ENCODE results near the gene SOST. TPM values are rescaled to one million over a fixed set of nuclear protein-coding genes. Genes with fewer than 3 reads are reported as not detected.
"Not testable (repeated sequence)": the region's sequence is repeated elsewhere in the genome, so short reads cannot be mapped to it uniquely, and the experiment has no call there.

SOST gene
- total RNA-seq, 1 donor from 2014 or later, result 2.0 TPM

DNA sequence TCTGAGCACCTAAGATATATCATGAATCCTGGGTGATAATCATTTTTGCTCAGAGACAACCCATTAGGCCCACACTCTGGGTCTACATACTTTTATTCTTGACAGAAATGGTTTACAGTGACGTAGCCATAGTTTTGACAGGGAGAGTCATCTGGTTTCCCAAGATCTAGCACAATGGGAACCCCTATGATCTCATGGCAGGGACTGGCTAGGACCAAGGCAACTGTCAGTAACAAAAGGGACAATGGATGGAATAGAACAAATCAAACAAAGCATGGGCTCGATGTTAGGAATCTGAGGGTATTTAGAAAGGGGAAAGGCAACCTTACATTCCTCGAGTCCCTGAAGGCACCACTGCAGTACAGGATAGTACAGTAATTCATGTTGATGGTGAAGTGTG is 42.1 kb upstream of the SOST start:
- Mint-ChIP-seq H3K27ac (no peak overlapping the region), H3K27me3 (peaks cover 12% of the 10 kb centered on the region), H3K36me3 (no peaks in the 10 kb centered on the region), H3K4me1 (ENCODE audit: unreplicated experiment) (no peaks in the 10 kb centered on the region), H3K4me3 (no peak overlapping the region), H3K9me3 (no peaks in the 10 kb centered on the region)
- no peak for DNase-seq (ENCODE audit: extremely low spot score, unreplicated experiment)
- TF ChIP-seq, protein P1, sequence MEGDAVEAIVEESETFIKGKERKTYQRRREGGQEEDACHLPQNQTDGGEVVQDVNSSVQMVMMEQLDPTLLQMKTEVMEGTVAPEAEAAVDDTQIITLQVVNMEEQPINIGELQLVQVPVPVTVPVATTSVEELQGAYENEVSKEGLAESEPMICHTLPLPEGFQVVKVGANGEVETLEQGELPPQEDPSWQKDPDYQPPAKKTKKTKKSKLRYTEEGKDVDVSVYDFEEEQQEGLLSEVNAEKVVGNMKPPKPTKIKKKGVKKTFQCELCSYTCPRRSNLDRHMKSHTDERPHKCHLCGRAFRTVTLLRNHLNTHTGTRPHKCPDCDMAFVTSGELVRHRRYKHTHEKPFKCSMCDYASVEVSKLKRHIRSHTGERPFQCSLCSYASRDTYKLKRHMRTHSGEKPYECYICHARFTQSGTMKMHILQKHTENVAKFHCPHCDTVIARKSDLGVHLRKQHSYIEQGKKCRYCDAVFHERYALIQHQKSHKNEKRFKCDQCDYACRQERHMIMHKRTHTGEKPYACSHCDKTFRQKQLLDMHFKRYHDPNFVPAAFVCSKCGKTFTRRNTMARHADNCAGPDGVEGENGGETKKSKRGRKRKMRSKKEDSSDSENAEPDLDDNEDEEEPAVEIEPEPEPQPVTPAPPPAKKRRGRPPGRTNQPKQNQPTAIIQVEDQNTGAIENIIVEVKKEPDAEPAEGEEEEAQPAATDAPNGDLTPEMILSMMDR (conservative IDR thresholded peaks at IDR 0.05), result no peak

DNA sequence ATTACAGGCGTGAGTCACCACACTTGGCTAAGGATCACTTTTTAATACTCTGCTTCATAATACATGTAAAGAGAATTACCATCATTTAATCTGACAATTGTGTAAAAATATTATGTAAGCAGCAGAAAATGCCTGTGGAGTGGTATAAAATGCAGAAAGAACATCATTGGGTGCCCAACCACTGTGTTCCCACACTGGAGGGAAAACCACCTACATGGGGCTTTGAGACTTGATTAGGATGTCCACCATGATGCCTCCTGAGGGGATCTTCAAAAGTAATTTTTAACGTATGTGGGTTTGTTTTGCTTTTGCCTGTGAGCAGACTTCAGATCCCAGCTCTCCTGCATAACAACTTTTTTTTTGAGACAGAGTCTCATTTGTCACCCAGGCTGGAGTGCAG is 40.5 kb upstream of the SOST start:
- H3K27me3 Mint-ChIP-seq, result peaks cover 24% of the 10 kb centered on the region
- H3K36me3 Mint-ChIP-seq, result no peaks in the 10 kb centered on the region
- no peaks in the 10 kb centered on the region for H3K4me1 Mint-ChIP-seq (ENCODE audit: unreplicated experiment)
- no peaks in the 10 kb centered on the region for H3K9me3 Mint-ChIP-seq
- H3K27ac Mint-ChIP-seq, result no peak overlapping the region
- no peak overlapping the region for H3K4me3 Mint-ChIP-seq
- TF ChIP-seq, protein P1 (conservative IDR thresholded peaks at IDR 0.05), result no peak
- DNase-seq (ENCODE audit: extremely low spot score, unreplicated experiment), result no peak

DNA sequence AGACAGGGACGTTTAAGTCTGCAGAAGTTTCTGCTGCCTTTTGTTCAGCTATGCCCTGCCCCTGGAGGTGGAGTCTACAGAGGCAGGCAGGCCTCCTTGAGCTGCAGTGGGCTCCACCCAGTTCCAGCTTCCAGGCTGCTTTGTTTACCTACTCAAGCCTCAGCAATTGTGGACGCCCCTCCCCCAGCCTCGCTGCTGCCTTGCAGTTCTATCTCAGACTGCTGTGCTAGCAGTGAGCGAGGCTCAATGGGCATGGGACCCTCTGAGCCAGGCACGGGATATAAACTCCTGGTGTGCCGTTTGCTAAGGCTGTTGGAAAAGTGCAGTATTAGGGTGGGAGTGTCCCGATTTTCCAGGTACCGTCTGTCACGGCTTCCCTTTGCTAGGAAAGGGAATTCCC is 39.4 kb upstream of the SOST start:
- H3K9me3 Mint-ChIP-seq; H3K4me3 Mint-ChIP-seq; H3K27ac Mint-ChIP-seq; H3K4me1 Mint-ChIP-seq (ENCODE audit: unreplicated experiment); DNase-seq (ENCODE audit: extremely low spot score, unreplicated experiment); H3K36me3 Mint-ChIP-seq: not testable (repeated sequence)
- peaks cover 30% of the 10 kb centered on the region for H3K27me3 Mint-ChIP-seq

DNA sequence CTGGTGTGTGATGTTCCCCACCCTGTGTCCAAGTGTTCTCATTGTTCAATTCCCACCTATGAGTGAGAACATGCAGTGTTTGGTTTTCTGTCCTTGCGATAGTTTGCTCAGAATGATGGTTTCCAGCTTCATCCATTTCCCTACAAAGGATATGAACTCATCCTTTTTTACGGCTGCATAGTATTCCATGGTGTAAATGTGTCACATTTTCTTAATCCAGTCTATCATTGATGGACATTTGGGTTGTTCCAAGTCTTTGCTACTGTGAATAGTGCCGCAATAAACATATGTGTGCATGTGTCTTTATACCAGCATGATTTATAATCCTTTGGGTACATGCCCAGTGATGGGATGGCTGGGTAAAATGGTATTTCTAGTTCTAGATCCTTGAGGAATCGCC is 34.1 kb upstream of the SOST start:
- DNase-seq (ENCODE audit: extremely low spot score, unreplicated experiment); H3K4me3 Mint-ChIP-seq; H3K27ac Mint-ChIP-seq; H3K36me3 Mint-ChIP-seq; H3K4me1 Mint-ChIP-seq (ENCODE audit: unreplicated experiment); H3K9me3 Mint-ChIP-seq: not testable (repeated sequence)
- H3K27me3 Mint-ChIP-seq, result peaks cover 30% of the 10 kb centered on the region

DNA sequence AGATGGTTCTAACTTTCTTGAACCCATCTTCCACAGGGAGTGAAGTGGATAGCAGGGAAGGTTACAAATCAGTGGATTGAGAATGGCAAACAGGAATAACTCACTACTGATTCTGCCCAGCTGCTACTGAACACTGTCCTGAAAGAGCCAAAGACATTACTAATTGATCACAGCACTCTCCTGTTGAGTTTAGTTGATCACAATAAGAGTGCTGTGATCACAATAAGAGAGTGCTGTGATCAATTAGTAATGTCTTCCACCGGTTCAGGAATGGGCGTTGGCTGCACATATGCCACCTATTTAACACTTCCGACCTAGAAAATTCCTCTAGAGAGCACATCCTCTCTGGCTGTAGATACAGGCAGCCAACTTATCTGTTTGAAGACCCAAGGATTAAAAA is 33.0 kb upstream of the SOST start:
- Mint-ChIP-seq H3K36me3 (no peaks in the 10 kb centered on the region), H3K27me3 (peaks cover 25% of the 10 kb centered on the region), H3K4me1 (ENCODE audit: unreplicated experiment) (no peaks in the 10 kb centered on the region), H3K4me3 (no peak overlapping the region), H3K9me3 (no peaks in the 10 kb centered on the region), H3K27ac (no peak overlapping the region)
- TF ChIP-seq, protein P1 (conservative IDR thresholded peaks at IDR 0.05), result no peak
- DNase-seq (ENCODE audit: extremely low spot score, unreplicated experiment), result no peak

DNA sequence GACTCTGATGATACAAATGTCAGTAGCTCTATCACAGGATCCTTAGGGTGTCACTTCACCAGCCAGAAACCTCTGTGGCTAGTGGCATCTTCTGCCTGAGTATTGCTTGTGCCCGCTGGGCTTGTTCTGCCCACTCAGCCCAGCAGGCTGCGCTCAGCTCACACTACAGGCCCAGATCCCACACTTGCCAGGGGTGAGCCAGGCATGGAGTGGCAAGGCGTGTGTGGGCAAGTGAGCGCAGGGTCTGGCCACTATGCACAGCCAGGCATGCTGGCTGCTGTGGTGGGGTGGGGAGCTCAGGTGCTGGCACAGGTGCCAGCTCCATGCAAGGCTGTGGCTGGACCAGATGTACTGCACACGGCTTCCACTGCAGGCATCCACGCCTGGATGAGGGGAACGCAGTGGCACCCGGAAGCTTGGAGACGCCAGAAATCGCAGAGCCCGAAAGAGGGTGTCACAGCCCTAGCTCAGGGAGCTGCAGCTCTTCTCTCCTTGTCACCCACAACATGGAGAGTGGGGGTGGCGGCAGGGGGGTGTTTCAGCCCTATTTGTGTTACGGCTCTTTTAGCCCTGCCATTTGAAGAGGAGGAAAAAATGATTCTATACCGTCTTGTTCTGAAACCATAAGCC is 31.8 kb upstream of the SOST start:
- no peaks in the 10 kb centered on the region for H3K4me1 Mint-ChIP-seq (ENCODE audit: unreplicated experiment)

More for the DNA sequence above, 31.8 kb upstream of the SOST start:
- no peak for DNase-seq (ENCODE audit: extremely low spot score, unreplicated experiment)
- H3K27ac Mint-ChIP-seq, result no peak overlapping the region
- no peaks in the 10 kb centered on the region for H3K9me3 Mint-ChIP-seq
- H3K36me3 Mint-ChIP-seq, result no peaks in the 10 kb centered on the region
- H3K27me3 Mint-ChIP-seq, result peaks cover 16% of the 10 kb centered on the region
- TF ChIP-seq, protein P1 (conservative IDR thresholded peaks at IDR 0.05), result no peak
- H3K4me3 Mint-ChIP-seq, result no peak overlapping the region

Measured in type B pancreatic cell (in vitro differentiated cells).